Activated naive CD4-positive, alpha-beta T cell treated with anti-CD3 and anti-CD28 coated beads, Interleukin-2, amount 50 U/mL, for 16 hours (primary cell): ENCODE data around the gene LAMA2.

ENCODE experiments used
- DNase-seq: peaks from one replicate; pipeline ENCODE4 v3.0.0-alpha.2; 2020

LAMA2 gene

GRCh38 chr6:129475477-129476247, 592.7 kb downstream of the LAMA2 start:
- DNase-seq = no peak

- DNase-seq = no peak
Observed at GRCh38 chr6:129476248-129476564, 593.3 kb downstream of the LAMA2 start.

GRCh38 chr6:129476810-129477209, 593.9 kb downstream of the LAMA2 start:
- DNase-seq = no peak

- DNase-seq = no peak
Observed at GRCh38 chr6:129478379-129478778, 595.4 kb downstream of the LAMA2 start.

- no peak for DNase-seq
Observed at GRCh38 chr6:129481706-129482105, 598.8 kb downstream of the LAMA2 start.

GRCh38 chr6:129485746-129486145, 602.8 kb downstream of the LAMA2 start:
- DNase-seq = no peak

GRCh38 chr6:129486327-129486726, 603.4 kb downstream of the LAMA2 start:
- no peak for DNase-seq

- DNase-seq = no peak
Observed at GRCh38 chr6:129488313-129488712, 605.4 kb downstream of the LAMA2 start.

- DNase-seq = no peak
Observed at GRCh38 chr6:129489215-129489765, 606.4 kb downstream of the LAMA2 start.

GRCh38 chr6:129490521-129491255, 607.8 kb downstream of the LAMA2 start:
- peak; percentile 55 for DNase-seq

- DNase-seq = no peak
Observed at GRCh38 chr6:129491436-129491835, 608.5 kb downstream of the LAMA2 start.

- no peak for DNase-seq
Observed at GRCh38 chr6:129492260-129492659, 609.3 kb downstream of the LAMA2 start.

- DNase-seq = no peak
Observed at GRCh38 chr6:129493354-129493902, 610.5 kb downstream of the LAMA2 start.

- DNase-seq = no peak
Observed at GRCh38 chr6:129494099-129494498, 611.2 kb downstream of the LAMA2 start.

GRCh38 chr6:129494586-129494985, 611.6 kb downstream of the LAMA2 start:
- DNase-seq = no peak

- no peak for DNase-seq
Observed at GRCh38 chr6:129495652-129496051, 612.7 kb downstream of the LAMA2 start.

GRCh38 chr6:129497481-129498441, 614.8 kb downstream of the LAMA2 start:
- no peak for DNase-seq

- no peak for DNase-seq
Observed at GRCh38 chr6:129498541-129498940, 615.6 kb downstream of the LAMA2 start.

- no peak for DNase-seq
Observed at GRCh38 chr6:129498950-129499842, 616.3 kb downstream of the LAMA2 start.

- DNase-seq = no peak
Observed at GRCh38 chr6:129499843-129500219, 616.9 kb downstream of the LAMA2 start.

GRCh38 chr6:129500958-129501739, 618.2 kb downstream of the LAMA2 start:
- DNase-seq = no peak
